SW 1271 (cell line): ENCODE results near the gene CD300LD.
"Not testable (repeated sequence)": the region's sequence is repeated elsewhere in the genome, so short reads cannot be mapped to it uniquely, and the experiment has no call there.

Experiments
- DNase-seq, 2 experiments: peaks; one replicate each; lab custom pipeline; 2025; lab: John Stamatoyannopoulos, UW

CD300LD gene

DNA sequence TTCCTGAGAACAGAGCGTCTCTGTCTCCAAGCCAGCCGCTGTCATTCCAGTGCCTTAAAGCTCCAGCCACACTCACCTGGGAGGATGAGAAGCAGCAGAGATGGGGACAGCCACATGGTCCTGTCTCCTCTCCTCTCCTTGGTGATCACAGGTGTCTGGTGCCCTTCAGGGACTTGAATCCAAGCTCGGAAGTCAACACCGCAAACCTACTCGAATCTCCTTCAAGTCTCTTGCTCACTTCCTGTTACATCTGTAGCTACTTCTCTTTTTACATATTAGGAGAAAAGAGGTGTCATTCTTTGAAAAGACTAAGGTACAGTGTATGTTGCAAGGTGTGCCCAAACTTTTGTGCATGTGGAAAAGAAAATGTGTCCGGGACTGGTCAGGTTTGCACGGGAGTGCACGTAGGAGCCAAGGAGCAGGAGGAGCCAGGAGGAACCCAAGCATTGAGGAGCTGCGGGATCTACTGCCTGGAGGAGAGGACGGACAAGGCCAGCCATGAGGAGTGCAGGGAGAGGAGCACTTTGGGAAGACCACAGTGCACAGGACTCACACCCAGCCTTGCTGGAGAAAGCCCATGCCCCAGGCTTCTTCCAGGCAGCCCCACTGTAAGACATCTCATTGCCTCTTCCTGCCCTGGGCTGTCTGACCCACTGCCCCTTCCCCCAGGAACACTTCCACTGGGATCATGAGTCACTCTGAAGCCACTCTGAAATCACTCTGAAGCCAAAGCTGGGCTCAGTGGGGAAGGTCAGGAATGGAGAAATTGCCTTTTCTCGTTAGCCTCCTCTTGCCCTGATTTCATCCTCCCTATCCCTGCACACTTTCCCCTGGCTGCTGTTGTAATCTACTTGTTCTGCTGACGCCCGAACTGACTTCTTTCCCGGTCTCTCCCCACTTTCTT, at the start of gene CD300LD:
CD300LD (minus strand) TSS at position 197 of the 904 bp plus-strand sequence; CDS start at position 116, 81 bp downstream.
- no peak for DNase-seq

DNA sequence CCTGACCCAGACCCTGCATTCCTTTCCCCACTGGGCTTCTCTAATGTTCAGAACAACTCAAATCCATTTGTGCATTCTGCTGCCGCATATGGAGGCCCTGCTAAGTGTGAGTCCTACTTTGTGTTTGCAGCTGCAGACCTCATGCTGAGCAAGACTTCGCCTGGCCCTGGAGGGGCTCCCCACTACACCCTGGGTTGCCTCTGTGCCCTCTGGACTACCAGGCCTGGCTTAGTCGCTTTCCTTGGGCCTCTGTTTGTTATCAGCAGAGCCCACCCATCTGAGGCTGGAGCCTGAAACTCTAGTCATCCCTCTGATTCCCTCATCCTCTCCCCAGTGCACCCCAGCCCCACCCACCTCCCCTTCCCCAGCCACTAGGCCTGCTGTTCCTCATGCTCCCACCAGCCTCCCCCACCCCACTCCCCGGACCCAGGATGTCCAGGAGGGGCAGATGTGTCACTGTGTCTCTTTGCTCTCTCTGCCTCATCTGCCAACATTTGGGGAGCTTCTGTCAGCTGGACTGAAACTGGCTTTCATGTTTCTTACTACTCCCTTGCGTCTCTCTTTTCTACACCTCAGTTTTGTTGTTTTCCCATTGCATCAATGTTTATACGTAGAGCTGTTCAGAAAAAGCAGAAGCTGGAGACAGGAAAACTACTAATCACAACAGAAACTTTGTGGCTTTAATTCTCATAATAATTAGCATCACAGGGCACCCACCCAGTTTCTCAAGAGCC, 49.3 kb upstream of the CD300LD start:
- no peak for DNase-seq

DNA sequence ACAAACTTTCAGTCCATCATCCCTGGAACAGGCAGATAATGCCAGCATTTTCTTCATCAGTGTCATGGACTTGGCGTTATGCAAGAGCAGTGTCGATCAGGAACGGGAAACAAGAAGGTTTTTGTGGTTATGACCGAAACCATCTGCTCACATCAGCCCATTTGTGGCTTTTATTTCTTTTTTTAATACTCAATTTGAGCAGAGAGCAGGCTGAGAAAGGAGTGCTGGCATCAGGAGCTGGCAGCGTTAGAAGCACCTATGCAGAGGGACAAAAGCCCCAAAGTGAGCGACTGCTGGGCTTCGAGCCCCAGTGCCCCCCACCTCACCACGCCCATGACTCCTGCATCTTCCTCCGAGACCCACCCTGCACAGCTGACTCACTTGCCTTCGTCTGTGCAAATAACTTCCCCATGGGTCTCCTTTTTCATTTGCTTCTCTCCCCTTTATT, 47.6 kb upstream of the CD300LD start:
- DNase-seq: no peak

DNA sequence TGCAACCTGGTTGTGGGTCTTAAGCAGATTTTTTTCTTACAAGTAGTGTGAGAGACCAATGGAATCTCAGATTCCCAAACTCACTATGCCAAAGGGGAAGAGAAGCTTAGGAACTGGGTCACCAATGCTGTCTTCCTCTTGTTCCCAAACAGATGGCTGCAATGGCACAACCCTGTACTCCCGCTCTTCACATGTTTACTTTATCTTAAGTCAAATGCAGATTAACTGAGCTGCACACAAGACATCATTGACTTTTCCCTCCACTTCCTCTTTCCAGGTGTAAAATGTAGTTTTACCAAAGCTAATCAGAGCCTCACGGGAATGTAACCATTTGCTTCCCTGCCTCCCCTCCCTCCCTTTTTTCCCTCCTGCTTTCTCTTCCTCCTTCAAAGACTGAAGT, 45.8 kb upstream of the CD300LD start:
- no peak for DNase-seq

DNA sequence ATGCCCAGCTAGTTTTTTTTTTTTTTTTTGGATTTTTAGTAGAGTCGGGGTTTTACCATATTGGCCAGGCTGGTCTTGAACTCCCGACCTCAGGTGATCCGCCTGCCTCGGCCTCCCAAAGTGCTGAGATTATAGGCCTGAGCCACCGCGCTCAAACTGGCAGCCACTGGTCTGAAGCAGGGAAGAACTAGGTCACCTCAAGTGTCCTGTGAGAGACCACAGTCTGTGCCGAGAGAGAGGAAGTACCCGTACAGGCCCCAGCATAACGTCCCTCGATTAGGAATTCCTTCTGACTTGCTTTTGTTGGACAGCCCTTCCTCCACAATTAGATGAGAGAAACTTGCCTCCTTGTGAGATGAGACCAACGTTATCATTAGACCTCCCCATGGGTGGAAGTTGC, 45.2 kb upstream of the CD300LD start:
- DNase-seq: no peak

DNA sequence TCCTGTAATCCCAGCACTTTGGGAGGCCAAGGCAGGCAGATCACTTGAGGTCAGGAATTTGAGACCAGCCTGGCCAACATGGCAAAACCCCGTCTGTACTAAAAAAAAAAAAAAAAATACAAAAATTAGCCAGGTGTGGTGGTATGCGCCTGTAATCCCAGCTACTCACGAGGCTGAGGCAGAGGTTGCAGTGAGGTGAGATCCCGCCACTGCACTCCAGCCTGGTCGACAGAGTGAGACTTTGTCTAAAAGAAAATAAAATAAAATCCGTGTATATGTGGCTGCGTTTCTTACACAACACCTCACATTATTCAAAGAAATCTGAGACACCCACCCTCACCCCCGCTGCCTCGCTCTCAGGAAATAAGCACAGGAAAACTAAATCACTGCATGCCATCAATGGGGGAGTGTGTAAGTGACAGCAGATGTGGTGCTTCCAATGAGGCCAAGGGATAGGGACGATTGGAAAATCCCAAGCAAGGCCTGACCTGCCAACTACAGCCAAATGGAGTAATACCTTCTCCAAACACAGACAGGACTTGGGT, 44.5 kb upstream of the CD300LD start:
- not testable (repeated sequence) for DNase-seq

DNA sequence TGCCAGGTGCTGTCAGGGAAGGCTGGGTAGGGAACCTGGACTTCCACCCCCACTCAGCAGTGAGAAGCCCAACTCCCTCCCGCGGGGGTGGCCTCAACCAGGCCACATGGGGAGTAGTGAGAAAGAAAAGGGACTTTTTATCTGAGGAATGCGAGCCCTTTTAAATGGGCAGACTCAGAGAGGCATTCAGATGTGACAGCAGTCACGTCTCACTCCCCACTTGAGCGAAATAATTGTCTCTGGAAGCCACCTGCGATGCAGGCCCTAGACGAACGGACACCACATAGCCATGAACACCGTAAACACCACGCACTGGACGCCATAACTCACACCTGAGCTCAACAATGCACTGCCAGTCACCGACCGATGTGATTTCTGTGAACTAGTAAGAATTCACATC, 43.3 kb upstream of the CD300LD start:
- DNase-seq: no peak

DNA sequence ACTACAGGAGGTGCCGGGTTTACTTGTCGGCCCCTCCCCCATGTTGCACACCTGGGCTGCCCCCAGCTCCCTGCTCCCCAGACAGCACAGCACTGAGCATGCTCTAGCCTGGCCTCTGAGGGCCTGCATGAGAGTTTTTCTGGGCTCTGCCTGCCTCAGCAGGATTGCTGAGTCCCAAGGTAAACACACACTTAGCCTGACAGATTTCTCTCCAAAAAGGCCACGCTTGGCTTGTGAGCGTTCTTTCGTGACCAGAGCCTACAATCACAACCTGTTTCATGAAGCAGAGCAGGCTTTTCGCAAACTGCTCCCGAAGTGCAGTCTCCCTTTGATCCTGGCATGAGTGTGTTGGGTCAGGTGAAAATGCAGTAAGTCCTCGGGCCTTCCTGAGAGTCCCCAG, 41.2 kb upstream of the CD300LD start:
- DNase-seq: no peak

DNA sequence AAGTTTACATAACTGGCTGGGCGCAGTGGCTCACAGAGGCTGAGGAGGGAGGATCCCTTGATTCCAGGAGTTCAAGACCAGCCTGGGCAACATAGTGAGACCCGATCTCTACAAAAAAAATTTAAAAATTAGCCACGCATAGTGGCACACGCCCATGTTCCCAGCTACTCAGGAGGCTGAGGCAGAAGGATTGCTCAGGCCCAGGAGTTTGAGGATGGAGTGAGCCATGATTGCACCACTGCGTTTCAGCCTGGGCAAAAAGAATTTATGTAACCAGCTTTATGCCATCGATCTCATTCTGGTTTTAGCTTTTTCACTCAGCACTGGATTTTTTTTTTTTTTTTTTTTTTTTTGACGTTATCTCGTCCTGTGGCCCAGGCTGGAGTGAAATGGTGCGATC, 40.5 kb upstream of the CD300LD start:
- DNase-seq: no peak

DNA sequence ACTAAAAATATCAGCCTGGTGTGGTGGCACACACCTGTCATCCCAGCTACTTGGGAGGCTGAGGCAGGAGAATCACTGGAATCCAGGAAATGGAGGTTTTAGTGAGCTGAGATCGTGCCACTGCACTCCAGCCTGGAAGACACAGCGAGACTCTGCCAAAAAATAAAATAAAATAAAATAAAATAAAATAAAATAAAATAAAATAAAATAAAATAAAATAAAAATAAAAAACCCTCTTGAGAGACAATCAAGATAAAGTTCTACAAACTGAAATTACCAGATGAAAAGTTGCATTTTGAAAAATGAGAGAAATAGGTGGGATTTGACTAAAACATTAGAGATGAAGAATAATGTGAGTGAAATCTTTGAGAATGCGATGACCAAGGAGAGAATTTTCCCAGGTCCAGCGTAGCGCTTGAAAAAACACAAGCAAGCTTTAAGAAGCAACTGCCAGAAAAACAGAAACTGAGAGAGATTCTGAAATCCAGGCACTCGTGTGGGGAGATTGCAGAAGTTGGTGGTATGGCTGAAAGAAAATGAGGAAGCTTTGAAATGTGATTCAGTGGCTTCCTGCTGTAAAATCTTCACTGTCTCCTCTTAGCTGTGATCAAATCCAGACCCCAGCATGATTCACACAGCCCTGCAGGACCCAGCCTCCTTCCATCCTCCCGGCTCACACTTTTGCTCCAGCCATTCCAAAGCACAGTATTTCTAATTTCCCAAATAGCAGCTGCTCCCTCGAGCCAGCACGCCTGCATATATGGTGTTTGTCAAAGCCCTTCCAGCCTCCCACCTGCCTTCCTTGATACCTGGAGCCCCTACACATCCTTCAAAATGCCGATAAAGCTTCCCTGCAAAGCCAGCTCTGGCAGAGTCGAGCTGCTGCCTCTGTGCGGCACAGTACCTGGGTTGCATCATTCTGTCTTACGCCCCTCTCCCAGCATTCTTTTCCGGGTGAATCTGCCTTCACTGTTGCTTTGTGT, 39.7 kb upstream of the CD300LD start:
- DNase-seq: no peak

DNA sequence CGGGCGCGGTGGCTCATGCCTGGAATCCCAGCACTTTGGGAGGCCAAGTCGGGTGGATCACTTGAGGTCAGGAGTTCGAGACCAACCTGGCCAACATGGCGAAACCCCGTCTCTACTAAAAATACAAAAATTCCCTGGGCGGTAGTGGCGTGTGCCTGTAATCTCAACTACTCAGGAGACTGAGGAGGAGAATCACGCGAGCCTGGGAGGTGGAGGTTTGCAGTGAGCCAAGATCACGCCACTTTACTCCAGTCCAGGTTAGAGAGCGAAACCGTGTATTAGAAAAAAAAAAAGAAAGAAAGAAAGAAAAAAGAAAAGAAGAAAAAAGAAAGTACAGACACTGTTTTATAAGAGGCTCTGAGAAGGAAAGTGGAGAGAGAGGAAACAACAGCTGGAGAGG, 38.2 kb upstream of the CD300LD start:
- DNase-seq: not testable (repeated sequence)

DNA sequence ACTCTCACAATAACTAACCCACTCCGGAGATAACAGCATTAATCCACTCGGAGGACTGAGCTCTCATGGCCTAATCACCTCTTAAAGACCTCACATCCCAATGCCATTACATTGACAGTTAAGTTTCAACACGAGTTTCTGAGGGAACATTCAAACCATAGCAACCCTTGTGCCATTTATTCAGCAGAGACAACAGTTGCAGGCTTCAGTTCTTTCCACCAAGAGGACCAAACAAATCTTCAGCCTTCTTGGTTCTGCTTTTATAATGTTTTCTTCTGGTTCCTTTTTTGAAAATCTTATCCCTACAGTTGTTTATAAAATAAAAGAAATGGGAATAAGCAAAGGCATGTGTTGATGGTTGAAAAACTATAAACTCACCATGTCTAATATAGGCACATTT, 33.6 kb upstream of the CD300LD start:
- no peak for DNase-seq

DNA sequence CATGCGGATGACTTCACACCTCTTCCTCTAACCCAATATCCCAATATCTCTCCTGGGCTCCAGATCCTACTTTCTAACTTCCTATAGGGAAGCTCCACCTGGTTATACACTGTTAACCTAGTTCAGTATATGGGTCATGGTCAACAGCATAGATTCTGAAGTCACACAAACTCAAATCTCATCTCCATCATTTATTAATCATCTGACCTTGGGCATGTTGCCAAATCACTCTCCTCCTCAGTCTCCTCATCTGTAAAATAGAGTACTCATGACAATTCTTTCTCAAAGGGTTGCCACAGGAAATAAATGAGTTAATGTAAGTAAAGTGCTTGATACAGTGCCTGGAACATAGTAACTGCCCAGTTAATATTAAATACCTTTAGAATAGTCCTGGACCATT, 32.0 kb upstream of the CD300LD start:
- DNase-seq: no peak

DNA sequence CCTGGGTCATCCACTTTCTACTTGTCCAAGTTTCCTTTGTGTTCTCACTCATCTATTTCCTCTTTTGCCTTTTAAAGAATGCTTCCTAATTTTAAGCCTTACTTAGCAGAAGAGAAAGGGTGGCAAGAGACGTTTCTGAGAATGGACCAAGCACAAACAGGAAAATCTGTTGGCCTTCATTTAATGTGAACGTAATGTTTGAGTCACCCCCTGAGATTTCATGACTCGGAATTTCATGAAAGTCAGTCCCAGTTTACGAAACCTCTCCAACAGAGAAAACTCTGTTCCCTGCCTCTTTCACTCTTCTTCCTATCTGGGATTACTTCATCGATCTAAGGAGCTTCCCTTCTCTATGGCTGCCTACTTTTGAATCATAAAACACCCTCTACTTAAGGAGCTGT, 31.6 kb upstream of the CD300LD start, which contains the start of gene CD300E:
CD300E (minus strand) TSS at position 46 of the 401 bp plus-strand sequence. CDS start 117 bp downstream, outside the sequence.
- no peak for DNase-seq

DNA sequence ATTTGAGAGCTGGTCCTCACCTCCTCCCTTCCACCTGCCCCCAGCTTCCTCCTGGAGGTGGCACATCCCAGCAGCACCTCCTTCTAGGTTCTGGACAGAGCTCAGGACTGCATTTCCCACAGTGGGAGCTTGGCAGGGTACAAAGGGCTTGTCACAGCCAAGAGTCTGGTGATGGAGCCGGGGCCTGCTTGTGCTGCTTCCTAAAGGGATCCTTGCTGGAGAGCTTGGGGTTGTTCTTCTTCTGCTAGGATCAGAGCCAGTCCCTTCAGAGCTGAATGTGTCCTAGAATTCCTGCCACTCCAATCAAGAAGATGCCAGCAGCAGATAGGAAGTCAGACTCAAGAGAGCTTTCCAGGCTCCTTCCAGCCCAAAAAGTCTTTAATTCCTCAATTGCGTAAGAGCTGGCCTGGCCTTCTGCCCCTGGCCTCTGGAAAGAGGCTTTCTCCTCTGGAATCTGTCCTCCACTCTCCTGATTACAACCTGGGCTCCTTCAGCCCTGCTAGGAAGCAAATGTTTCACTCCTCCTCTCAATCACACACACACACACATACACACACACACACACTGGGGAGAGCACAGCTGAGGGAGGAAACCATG, 27.1 kb upstream of the CD300LD start:
- no peak for DNase-seq

DNA sequence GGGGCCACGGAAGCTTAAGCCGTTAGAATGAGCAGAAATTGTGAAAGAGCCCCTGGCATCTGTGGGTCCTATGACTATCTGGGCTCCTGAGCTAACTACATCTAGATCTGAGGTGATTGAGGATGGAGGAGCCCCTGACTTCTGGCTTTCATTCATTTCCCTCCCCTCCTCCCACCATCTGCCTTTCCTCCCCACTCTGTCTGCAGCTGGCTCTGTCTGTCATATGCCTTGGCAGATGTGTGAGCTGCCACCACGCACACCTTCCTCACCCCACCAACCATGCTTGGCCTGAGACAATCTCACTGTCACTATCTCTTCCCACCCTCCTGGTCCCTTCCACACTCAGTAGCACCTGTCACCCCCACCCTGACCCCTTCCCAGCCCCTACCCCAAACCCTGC, 26.4 kb upstream of the CD300LD start:
- no peak for DNase-seq

DNA sequence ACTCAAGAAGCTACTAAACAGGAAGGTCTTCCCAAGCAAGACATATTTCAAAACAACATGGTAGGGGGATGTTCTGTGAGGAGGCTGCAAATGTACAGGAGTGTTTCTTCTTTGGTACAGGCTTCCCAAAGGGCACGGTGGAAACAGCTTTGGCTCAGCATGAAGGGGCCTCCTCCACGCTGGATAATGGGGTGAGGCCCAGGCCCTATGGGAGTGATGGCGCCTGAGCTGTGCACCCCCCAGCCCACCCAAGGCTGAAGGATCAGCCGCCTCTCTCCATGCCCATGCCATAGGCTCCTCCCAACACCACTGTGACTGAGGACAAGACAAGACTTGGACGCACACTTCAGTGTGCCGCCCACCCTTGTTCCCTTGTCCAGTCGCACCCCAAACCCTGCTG, 24.6 kb upstream of the CD300LD start:
- no peak for DNase-seq

DNA sequence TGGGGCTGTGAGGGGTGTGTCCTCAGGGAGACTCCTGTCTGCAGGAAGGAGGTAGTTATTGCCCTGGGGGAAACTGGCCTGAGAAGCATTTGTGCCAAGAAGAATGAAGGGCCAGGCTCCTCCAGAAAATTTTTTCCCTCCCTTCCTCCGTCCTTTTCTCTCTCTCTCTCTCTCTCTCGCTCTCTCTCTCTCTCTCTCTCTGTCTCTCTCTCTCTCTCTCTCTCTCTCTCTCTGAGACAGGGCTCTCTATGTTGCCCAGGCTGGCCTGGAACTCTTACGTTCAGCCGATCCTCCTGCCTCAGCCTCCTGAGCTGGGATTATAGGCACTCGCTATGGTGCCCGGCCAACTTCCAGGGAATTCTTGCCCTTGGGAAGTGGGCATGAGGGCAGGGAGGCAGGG, 20.0 kb upstream of the CD300LD start:
- no peak for DNase-seq

DNA sequence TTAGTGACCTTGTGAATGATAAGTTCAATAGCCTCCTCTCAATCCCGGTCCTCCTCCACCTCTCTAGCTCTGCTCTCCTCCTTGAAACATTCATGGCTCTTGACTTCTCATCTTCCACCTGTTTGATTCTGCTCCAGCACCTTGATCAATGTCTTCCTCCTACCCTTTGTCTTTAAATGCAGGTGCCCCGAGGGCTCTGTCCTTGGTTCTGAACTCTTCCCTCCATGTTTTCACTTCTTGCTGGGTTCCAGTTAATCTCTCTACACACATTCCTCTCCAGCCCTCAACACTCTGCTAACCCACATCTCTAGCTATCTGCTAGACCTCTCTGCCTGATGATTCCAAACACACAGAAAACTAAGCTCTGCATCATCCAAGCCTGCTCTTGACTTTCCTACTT, 18.0 kb upstream of the CD300LD start:
- DNase-seq: no peak

DNA sequence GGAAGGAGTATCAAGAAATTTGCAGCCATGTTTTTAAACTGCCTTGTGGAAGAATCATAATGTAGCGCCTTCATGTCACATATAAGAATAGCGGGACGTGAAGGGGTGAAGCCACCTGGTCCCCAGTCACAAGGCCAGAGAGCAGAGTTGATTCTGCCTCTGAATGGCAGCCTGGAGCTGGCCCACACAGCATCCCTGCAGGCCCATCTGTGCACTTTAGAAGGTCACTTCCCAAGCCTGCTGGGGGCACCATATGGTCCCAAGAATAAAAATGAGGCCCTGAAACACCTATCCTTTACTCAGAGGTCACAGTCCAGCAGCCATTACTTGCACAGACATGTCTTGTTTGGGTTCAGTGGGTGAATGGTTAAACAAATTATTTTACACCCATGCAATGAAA, 16.4 kb upstream of the CD300LD start:
- DNase-seq: no peak

DNA sequence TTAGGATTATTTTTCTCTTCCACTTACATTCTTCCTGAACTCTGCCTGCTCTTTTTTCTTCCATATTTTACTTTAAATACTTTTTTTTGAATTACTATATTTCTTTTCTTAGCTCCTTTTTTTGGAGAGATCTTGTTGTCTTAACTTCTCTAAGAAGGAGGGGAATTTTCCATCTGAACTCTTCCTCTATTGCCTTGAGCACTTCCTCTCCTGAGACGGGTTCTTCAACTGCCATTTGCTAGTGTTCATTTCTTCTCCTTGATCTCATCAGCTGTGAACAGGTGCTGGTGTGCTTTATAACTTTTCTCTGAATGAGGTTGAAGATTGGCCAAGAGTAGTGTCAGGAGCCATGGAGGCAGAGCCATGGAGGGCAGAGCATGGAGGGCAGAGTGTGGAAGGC, 15.1 kb upstream of the CD300LD start:
- no peak for DNase-seq
